HG03280 (cell line): ENCODE data around the gene ODF2.
"Not testable (repeated sequence)": the region's sequence is repeated elsewhere in the genome, so short reads cannot be mapped to it uniquely, and the experiment has no call there.

Experiments
- ATAC-seq: cut with Tn5 transposase; IDR thresholded peaks from one replicate; pipeline ENCODE4 v1.9.1; 2021; ENCODE audit warnings: mild to moderate bottlenecking, moderate library complexity; ENCODE audit not compliant: unreplicated experiment

The ODF2 gene

GRCh38 chr9:128455849-128456612 lies at the start of gene ODF2:
ODF2 (plus strand) TSS chr9:128456006; CDS start chr9:128456092, 86 bp downstream.
- peak; percentile 87 for ATAC-seq

- ATAC-seq, result no peak
These were observed 48.9 kb upstream of the ODF2 start for GRCh38 chr9:128406848-128407391.

GRCh38 chr9:128408963-128409431 lies 46.8 kb upstream of the ODF2 start:
- ATAC-seq, result no peak

- ATAC-seq, result no peak
These were observed 46.4 kb upstream of the ODF2 start for GRCh38 chr9:128409450-128409849.

- ATAC-seq, result no peak
These were observed 45.8 kb upstream of the ODF2 start for GRCh38 chr9:128409978-128410377.

- no peak for ATAC-seq
These were observed 44.3 kb upstream of the ODF2 start for GRCh38 chr9:128411364-128412119.

- no peak for ATAC-seq
These were observed 43.6 kb upstream of the ODF2 start for GRCh38 chr9:128412120-128412790.

- ATAC-seq, result not testable (repeated sequence)
These were observed 42.1 kb upstream of the ODF2 start for GRCh38 chr9:128413728-128414127.

- no peak for ATAC-seq
These were observed 41.3 kb upstream of the ODF2 start for GRCh38 chr9:128414461-128414860.

GRCh38 chr9:128415281-128415680 lies 40.5 kb upstream of the ODF2 start:
- ATAC-seq, result no peak

GRCh38 chr9:128416014-128416413 lies 39.8 kb upstream of the ODF2 start:
- ATAC-seq, result no peak

GRCh38 chr9:128416432-128417019 lies 39.3 kb upstream of the ODF2 start:
- ATAC-seq, result no peak

GRCh38 chr9:128419061-128419925 lies 36.5 kb upstream of the ODF2 start:
- no peak for ATAC-seq

GRCh38 chr9:128420060-128420650 lies 35.7 kb upstream of the ODF2 start:
- ATAC-seq, result peak; percentile 76

- peak; percentile 71 for ATAC-seq
These were observed 34.9 kb upstream of the ODF2 start, which contains the start of gene CERCAM for GRCh38 chr9:128420651-128421481. CERCAM (plus strand) TSS chr9:128420857; CDS start chr9:128420878, 21 bp downstream.

- ATAC-seq, result no peak
These were observed 34.3 kb upstream of the ODF2 start for GRCh38 chr9:128421482-128421996.

- ATAC-seq, result not testable (repeated sequence)
These were observed 33.6 kb upstream of the ODF2 start for GRCh38 chr9:128422022-128422782.

GRCh38 chr9:128422783-128423150 lies 33.0 kb upstream of the ODF2 start:
- ATAC-seq, result no peak
